SH-SY5Y (cell line): ENCODE measurements around the gene BAZ2B.

Source experiments
- GATA2 ChIP-seq: IDR thresholded peaks from 2 replicates; pipeline ENCODE4 v1.6.1; 2011; ENCODE audit warnings: mild to moderate bottlenecking, low read depth, low read length
- GATA3 ChIP-seq: IDR thresholded peaks from 2 replicates; pipeline ENCODE4 v1.6.1; 2011; ENCODE audit warnings: low read depth, mild to moderate bottlenecking, low read length, moderate library complexity

- TF ChIP-seq GATA3 = no peak
- TF ChIP-seq GATA2 = no peak
Observed at GRCh38 chr2:159441182-159441581, 175.2 kb downstream of the BAZ2B start.
